ENCODE data around the gene URM1.

DNA sequence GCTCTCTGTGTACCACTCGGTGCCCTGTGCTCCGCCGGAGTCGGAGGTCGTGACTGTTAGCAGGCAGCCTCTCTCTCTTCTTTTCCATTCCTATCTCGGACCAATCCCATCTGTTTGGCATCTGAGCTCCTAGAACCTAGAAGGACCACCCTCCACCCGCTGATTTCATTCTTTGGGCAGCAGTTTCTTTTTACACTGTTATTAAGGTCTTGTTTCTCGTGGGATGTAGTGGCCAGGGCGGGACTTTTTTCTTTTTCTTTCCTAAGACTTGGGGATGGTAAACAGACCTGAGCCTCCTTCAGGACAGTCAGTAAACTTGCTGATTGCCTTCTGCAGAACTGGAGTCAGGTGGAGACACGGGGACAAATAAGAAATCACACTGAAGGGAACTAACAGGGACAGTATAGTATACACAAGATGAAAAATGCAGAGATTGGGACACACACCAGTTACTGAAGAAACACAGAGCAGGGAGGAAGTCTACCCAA lies 500 bp downstream of the URM1 start:
- TF ChIP-seq, protein P1, sequence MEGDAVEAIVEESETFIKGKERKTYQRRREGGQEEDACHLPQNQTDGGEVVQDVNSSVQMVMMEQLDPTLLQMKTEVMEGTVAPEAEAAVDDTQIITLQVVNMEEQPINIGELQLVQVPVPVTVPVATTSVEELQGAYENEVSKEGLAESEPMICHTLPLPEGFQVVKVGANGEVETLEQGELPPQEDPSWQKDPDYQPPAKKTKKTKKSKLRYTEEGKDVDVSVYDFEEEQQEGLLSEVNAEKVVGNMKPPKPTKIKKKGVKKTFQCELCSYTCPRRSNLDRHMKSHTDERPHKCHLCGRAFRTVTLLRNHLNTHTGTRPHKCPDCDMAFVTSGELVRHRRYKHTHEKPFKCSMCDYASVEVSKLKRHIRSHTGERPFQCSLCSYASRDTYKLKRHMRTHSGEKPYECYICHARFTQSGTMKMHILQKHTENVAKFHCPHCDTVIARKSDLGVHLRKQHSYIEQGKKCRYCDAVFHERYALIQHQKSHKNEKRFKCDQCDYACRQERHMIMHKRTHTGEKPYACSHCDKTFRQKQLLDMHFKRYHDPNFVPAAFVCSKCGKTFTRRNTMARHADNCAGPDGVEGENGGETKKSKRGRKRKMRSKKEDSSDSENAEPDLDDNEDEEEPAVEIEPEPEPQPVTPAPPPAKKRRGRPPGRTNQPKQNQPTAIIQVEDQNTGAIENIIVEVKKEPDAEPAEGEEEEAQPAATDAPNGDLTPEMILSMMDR (IDR thresholded peaks at IDR 0.05; ENCODE audit: low read depth, low read length): no peak
- TF ChIP-seq POLR2A (IDR thresholded peaks at IDR 0.05; ENCODE audit: extremely low read depth, insufficient read length): no peak
- TF ChIP-seq MYC (IDR thresholded peaks at IDR 0.05; ENCODE audit: low read depth, low read length): 0 out of 2 replicates have a peak, but pooled peaks have one; percentile 0
- TF ChIP-seq, protein P2, sequence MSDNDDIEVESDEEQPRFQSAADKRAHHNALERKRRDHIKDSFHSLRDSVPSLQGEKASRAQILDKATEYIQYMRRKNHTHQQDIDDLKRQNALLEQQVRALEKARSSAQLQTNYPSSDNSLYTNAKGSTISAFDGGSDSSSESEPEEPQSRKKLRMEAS (IDR thresholded peaks at IDR 0.05; ENCODE audit: low read depth, low read length): no peak
